Tibial nerve (tissue), 3 donors: ENCODE data around the gene GSN.

Source experiments
- CTCF ChIP-seq, 5 experiments: fragments of 200-600 bp in 3 of 5; fragments of 450-650 bp in 2 of 5; sonication (generic) in 3 of 5; IDR thresholded peaks; one replicate each; pipeline ENCODE4 v1.5.1; 2016 to 2019; ENCODE audit warnings: antibody characterized with exemption in 5 of 5, mild to moderate bottlenecking in 3 of 5, moderate library complexity in 2 of 5
- POLR2A ChIP-seq, 2 donors: fragments of 450-650 bp; IDR thresholded peaks; one replicate each; pipeline ENCODE4 v1.6.1; 2017; ENCODE audit warnings: antibody characterized with exemption in 2 of 2, mild to moderate bottlenecking in 2 of 2, moderate library complexity in 2 of 2

GRCh38 chr9:121288673-121289025, 20.7 kb downstream of the GSN start:
- TF ChIP-seq CTCF (IDR thresholded peaks at IDR 0.05) = no peak
- no peak for TF ChIP-seq POLR2A (IDR thresholded peaks at IDR 0.05)
